DMS 273 (cell line): ENCODE measurements around the gene B3GNT5.

Experiments
- DNase-seq: peaks from one replicate; lab custom pipeline; 2025; ENCODE audit not compliant: unreplicated experiment; lab: John Stamatoyannopoulos, UW

B3GNT5 gene, protein sequence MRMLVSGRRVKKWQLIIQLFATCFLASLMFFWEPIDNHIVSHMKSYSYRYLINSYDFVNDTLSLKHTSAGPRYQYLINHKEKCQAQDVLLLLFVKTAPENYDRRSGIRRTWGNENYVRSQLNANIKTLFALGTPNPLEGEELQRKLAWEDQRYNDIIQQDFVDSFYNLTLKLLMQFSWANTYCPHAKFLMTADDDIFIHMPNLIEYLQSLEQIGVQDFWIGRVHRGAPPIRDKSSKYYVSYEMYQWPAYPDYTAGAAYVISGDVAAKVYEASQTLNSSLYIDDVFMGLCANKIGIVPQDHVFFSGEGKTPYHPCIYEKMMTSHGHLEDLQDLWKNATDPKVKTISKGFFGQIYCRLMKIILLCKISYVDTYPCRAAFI

DNA sequence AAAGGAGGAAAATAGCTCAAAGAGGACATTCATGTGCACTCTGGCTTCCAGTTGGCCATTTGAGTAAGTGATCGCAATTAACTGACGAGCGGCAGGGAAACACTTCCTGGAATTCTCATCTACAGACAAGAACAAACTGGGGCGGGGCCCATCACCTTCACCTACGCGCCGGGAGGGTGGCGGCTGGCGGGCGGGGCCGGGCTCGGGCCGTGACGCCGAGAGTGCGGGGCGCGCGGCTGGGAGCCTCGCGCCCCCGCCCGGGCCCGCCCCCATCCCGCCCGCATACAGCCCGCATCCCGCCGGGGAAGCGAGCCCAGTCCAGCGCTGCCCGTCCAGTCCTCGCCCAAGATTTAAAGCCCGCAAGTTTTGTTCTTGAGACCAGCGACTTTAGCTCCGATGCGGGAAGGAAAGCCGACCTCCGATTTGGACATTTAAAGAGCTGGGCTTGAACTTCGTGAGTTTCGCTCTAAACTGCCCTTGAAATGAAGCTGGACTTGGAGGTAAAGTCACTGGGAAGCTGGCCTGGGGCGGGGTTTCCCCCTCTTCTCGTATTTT, at the start of gene B3GNT5:
Gene B3GNT5 (plus strand): TSS at position 281 of the 555 bp plus-strand sequence. CDS start 16,546 bp downstream, outside the sequence.
- DNase-seq: peak; percentile 74

DNA sequence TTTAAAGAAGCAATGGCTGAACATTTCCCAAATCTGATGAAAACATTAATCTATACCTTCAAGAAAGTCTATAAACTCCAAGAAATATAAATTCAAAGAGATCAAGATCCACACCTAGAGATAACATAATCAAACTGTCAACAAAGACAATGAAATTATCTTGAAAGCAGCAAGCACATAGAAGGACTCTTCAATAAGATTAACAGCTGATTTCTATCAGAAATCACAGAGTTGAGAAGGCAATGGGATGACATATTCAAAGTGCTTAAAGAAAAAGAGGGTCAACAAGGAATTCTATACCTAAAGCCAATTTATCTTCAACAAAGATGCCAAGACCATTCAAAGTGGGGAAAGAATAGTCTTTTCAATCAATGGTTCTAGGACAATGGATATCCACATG, 49.4 kb upstream of the B3GNT5 start:
- DNase-seq: no peak

DNA sequence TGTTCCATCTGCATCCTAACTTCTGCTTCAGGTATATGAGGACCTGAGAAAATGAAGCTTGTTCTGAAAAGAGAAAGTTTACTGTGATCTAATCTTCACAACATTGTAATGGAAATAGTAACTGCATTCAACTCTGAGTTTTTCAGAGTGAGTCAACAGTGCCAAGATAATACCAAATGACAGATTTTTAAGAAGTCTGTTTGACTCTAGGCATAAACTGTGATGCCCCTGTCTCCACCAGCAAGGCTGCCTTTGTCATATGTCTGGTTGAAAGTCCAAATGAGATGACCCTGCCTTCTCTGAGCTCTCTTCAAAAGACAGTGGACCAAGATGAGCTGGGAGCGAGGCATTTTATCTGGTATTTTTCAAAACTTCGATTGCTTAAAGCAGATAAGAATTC, 44.8 kb upstream of the B3GNT5 start:
- DNase-seq: no peak

DNA sequence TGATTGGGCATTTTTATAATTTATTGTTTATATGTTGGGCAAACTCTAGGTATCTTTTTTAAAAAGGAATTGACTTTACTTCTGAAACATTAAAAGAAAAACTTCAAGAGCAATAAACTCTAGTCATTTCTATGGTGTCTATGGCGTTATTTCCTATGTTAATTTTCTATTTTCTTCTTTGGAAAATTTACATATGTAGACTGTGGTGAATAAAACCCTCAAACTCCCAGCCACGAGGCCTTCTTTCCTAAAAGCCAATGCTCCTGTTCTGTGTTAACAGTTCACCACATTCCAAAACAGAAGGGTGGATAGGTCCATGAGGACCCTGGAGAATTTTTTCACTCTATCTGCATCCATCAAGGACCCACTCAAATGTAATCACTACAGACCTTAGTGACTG, 44.3 kb upstream of the B3GNT5 start:
- DNase-seq: no peak

DNA sequence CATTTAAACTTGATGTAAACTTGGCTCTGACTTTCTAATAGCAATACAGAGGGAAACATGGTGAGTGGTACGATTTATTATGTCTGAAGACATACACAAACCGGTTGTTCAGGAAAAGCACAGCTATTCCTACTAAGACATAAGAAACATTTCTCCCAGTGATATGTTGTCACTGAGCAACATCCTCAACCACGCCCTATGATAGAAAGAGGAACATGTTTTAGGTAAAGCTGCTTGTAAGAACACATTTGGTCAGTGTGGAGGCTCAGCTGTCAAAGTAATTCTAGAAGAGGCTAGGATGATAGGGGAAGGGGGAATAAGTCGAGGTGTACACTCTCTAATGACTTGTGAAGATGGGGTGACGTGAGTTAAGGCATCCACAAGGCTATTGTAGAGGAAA, 42.7 kb upstream of the B3GNT5 start:
- no peak for DNase-seq

DNA sequence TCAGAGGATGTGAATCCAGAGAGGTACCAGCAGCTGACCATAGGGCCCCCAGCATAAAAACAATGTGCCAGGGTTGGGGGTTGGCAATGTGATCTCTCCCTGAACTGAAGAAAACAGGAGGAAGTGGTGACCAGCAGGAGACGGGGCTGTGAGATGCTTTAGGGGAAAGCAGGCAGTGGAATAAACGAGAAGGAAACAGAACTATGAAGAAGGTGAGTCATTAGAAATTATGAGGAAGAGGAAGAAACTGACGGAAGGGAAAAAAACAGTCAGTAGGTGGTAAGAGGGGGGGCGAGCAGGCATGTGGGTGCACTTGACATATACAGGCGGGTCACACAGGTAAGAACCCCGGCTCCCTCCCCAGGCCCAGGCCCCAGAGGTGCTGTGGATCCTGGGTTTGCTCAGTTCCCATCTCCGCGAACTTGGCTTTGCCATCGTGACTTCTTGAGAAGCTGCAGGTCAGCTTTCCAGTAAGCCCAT, 42.2 kb upstream of the B3GNT5 start:
- no peak for DNase-seq

DNA sequence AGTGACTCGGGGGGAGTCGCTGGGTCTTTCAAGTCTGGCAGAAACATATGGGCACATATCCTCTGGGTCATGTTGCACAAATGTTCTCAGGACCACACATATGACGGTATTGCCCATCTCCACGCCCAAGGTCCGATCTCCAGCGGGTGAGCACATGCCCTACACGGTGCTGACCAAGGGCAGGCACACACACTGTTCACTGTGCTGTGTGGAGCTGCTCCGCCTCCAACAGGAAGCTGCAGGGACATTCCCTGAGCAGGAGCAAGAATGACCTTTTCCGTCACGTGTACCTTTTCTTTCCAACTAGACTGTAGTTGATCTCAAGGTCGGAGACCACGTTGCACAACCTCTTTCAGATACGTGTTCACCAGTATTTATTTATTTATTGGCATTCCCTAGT, 41.7 kb upstream of the B3GNT5 start:
- no peak for DNase-seq

DNA sequence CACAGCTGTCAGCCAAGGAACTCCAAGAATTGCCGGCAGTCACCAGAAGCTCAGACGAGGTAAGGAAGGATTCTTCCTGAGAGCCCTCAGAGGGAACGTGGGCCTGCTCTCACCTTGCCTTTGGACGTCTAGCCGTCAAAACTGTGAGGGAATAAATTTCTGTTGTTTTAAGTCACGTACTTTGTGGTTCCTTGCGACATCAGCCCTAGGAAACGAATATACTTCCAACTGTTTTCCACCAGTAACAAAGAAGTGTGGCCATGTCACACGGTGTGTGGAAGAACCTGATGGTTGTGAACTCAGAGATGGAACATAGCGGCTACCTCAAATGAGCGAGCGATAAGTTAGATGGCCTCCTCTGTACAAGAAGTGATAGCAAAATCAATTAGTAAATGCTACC, 41.0 kb upstream of the B3GNT5 start:
- DNase-seq: no peak

DNA sequence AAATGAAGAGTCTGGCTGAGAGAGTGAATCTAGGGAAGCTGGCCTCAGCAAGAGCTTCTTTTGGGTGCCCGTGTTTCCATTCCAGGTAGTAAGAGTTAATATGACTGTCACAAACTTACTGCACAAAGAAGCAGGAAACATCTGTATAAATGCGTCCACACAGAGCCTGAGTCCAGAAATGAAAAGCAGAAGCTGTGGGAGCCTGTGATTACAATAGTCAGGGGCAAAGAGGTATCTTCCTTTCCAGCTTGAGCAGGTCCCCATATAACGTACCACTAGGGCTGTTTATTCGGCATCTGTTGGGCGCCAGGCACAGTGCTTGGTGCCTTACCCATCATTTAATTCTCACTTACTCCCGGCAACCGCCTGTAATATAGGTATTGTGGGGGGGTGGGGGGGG, 40.5 kb upstream of the B3GNT5 start:
- DNase-seq: no peak

DNA sequence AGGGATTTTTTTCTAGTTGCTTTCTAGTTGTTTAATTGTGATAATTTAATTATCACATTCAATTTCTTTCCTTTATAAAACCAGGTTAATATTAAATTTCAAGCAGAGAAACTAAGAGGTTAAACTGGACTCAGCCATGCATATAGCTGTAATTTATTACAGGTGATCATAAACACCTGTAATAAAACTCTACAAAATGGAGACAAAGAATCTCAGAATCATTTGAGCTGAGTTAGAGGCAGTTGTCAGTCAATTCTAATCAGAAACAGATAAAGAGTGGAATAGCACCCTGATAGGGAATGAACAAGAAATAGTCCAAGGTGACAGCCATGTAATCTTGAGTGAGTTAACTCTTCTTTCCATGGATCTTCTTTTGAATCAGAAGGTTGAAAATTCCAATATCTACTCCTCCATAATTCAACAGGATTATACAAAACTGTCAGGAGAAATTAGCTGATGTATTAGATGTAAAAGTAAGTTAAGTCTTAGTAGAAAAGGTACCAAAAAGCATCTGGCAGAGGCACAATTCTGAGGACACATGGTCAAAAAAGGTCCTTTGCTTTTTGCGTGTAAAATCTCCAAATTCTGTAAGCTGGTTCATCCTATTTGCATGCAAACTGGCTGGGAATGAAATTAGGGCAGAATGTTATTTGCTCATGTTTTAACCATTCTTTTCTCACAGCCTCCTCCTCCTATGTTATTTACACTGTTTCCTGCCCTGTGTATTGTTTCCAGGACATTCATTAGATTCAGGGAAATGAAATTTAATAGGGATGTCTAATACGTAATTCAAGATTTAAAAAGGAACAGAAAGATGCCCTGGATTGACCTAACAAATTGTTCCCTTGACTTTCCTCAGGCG, 39.4 kb upstream of the B3GNT5 start:
- no peak for DNase-seq

DNA sequence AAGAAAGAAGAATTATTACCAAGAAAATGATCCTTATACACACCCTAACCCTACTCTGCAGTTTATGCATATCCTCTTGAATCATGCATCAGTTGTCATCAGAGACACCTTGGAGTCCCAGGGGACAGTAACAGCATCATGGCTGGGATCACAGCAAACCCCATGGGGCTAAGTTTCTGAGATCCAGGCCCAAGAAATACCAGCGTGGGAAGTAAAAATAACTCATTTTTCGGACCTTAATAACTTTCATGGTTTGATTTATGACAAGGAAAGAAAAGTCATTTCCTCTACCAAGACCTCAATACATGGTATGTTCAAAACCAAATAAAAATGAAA, 38.8 kb upstream of the B3GNT5 start:
- DNase-seq: no peak

DNA sequence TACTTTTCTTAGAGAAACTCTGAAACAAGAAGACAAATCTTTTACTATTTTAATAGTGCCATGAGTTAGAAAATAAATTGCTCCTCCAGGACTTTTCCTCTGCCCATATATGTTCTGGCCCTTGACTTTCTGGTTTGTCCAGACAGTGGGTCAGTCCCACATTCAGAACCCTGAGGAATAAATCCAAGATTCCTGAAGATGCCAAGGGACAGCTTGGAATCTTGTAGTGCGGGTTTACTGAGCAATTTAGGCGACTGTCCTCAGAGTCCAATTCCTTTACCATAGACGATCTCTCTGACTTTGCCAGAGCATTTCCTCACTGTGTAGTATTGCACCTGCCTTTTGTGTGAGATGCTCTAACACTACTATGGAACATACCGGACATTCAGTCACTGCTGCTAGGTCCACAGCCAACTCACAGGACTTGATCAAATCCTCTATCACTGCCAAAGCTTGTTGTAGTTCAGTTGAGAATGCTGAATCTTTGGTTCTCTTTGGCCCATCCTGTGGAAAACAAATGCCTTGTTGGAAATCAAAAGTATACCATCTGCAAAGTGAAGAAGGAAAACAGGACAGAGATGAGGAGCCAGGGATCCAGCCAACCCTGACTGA, 37.4 kb upstream of the B3GNT5 start:
- DNase-seq: no peak

DNA sequence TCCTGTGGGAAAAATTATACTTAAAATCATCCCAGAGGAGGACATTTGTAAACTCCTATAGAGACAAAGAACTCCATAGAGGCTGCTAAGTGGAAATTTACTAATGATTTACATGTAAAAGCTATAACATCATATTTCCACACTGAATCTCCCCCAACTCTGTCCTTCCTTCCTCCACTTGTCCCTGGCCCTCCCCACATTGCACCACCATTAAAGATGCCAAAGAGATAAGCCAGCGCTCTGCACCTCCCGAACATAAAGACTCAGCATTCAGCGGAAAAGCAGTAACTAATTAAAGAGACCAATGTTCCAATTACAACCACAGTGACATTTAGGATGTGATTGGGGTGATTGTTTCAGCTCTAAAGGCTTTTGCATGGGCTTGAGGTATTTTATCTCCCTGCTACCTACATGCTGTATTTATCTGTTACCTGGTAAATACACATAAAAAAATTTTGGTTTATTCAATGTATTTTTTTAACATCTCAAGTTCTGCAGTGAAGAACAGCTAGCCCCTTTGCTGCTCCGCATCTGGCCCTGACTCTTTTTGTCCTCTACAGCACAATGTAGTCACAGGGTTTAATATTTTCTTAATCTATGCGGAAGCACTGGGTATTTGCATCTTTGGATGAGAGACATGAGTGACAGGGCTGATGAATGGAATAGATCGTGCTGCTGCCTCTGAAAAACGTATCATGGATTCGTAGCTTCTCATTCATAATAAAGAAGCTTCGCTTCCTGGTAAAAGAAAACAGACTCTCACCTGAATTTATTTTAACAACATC, 35.3 kb upstream of the B3GNT5 start:
- DNase-seq: no peak

DNA sequence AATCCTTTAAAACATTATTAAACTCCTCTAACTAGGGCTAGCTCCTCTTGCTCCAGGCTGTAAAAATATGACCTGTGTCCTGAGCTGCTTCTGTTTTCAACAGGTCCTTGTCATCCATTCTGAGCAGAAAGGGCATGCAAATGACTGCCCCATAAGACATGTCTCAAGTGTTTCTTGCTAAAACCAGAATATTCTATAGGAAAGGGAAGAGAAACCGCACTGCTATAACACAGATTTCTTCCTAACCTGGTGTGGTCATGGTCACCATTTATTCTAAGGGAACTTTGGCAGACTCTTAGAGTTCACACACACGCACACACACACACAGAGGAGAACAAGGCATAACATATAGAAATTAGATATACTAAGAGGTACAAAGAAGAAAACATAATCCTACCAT, 34.2 kb upstream of the B3GNT5 start:
- no peak for DNase-seq

DNA sequence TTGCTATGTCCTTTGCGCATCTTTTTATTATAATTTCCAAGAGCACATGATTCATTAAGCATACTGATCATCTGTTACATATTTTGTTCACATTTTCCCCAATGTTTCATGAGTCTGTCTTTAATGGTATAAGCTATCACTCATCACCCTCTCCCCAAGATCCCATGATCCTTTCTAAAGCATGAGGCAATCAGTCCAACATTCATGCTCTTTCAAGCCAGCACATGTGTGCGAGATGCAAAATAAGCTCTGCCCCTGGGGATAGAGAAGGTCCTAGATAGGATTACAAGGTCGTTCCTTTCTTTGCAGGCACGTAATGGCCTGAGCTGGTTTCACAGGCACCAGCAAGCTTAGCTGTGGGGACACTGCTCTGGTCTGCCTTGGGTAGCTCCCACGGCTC, 32.2 kb upstream of the B3GNT5 start:
- no peak for DNase-seq

DNA sequence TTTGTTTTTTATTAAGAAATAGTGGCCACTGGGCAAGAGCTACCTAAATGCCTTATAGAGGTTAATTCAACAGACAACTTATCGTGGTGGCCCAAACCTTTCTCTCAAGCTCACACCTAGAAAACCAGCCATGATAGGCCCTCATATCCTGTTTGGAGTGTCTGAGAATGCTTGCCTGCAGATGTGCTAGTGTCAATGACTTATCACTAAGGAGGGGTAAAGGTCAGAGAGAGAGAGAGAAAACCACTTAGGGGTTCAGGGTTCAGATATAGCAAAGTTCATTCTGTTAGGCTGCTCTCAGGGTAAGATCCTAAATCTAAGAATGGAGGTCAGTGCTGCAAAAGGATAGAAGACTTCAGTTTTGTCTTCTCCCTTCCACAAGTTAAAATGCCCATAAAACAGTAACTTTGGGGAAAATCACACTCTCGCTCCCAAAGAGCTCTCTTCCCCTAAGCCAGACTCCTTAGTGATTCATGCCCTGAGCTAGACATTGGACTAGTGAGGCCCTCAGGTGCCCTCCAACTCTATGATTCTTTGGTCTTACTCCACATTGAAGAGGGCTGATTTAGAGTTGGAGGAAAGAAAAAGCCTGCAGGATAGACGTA, 30.3 kb upstream of the B3GNT5 start:
- DNase-seq: no peak

DNA sequence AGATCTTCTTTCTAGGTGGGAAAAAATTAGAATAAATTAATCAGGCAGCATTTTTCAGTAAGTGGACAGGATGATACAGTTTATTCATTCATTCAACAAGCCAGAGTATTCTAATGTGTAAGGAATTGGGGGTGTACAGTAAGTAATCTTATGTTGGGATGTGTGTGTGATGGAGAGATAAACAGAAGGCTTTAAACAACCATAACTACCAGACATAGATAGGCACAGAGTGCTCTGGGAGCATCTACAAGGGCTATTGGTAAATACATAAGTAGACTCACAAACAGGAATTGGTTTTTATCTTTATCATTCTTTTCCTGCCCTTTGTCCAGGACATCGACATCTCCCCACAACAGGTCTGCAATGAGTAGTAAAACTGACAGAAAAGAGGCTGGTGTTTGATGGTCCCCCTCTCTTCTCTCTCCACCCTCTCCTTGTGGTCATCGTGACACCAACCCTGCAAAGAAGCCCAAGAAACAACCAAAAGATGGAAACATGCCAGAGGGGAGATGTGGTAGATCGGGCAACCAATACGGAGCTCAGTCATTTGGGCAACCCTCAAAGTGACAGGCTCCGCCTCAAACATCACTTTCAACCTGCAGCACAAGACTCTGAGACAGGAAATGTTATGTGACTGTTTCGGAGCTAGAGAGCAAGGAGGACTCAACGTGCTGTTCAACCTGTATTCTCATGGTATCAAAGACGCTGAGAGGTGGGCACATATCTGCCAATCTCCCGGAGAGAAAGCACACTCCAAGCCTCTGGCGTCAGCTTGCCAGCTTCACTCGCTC, 28.7 kb upstream of the B3GNT5 start:
- DNase-seq: no peak

DNA sequence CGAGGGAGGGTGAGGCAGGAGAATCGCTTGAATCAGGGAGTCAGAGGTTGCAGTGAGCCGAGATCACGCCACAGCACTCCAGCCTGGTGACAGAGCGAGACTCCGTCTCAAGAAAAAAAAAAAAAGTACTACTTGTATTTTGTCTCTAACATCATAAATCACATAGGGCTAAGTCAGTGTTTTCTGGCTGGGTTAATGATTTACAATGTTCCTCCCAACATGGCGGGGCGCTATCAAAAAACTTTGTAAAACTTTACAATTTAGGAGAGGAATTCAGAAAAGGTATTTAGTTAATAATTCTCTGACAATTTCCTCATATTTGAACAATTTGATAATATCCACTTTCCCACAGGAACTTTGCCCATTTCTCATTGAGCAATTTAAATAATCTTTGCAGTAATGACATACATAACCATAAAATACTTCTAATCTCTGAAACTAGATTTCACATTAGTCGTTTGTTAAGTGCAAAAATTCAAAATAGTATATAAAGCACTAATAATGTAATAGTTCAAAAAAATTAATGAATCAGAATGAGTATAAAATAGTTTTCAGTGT, 26.6 kb upstream of the B3GNT5 start:
- no peak for DNase-seq

DNA sequence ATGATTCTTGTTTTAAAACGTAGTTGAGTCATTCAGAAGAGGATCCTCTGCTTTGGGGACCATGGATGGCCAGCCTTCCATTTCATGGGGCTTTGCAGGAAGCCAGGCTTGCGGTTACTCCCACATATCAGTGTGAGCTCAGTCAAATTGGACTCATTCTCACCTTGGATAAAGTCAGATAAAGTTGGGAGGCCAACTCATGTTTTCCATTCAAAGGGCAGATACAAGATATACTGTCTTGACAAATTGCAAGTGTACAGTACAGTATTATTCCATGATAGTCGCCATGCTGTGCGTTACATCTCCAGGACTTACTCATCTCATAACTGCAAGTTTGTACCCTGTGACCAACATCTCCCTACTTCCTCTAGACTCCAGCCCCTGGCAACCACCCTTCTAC, 25.5 kb upstream of the B3GNT5 start:
- DNase-seq: no peak
